Adipocyte (in vitro differentiated cells): ENCODE results near the gene PKP4.

Experiments used
- DNase-seq: peaks from one replicate; pipeline ENCODE4 v3.0.0-alpha.2; 2015; ENCODE audit warnings: low read depth
- H3K27me3 ChIP-seq: replicated peaks from 2 replicates; pipeline ENCODE4 v1.7.0; 2013; ENCODE audit warnings: mild to moderate bottlenecking, low read length, moderate library complexity; ENCODE audit not compliant: control insufficient read depth, insufficient read depth
- H3K36me3 ChIP-seq: 2 replicates; pipeline ENCODE4 v1.7.0; 2013; ENCODE audit warnings: low read length, mild to moderate bottlenecking, moderate library complexity; ENCODE audit not compliant: control insufficient read depth, insufficient read depth, severe bottlenecking
- H3K4me1 ChIP-seq: 2 replicates; pipeline ENCODE4 v1.7.0; 2013; ENCODE audit warnings: mild to moderate bottlenecking, low read length, moderate library complexity; ENCODE audit not compliant: control insufficient read depth, insufficient read depth
- H3K4me3 ChIP-seq: 2 replicates; pipeline ENCODE4 v1.7.0; 2013; ENCODE audit warnings: mild to moderate bottlenecking, low read length, moderate library complexity
- H3K9ac ChIP-seq: 2 replicates; pipeline ENCODE4 v1.7.0; 2013; ENCODE audit warnings: mild to moderate bottlenecking, low read length, moderate library complexity
- H3K9me3 ChIP-seq: 2 replicates; pipeline ENCODE4 v1.7.0; 2013; ENCODE audit warnings: mild to moderate bottlenecking, low read length, moderate library complexity; ENCODE audit not compliant: control insufficient read depth

PKP4 gene

DNA sequence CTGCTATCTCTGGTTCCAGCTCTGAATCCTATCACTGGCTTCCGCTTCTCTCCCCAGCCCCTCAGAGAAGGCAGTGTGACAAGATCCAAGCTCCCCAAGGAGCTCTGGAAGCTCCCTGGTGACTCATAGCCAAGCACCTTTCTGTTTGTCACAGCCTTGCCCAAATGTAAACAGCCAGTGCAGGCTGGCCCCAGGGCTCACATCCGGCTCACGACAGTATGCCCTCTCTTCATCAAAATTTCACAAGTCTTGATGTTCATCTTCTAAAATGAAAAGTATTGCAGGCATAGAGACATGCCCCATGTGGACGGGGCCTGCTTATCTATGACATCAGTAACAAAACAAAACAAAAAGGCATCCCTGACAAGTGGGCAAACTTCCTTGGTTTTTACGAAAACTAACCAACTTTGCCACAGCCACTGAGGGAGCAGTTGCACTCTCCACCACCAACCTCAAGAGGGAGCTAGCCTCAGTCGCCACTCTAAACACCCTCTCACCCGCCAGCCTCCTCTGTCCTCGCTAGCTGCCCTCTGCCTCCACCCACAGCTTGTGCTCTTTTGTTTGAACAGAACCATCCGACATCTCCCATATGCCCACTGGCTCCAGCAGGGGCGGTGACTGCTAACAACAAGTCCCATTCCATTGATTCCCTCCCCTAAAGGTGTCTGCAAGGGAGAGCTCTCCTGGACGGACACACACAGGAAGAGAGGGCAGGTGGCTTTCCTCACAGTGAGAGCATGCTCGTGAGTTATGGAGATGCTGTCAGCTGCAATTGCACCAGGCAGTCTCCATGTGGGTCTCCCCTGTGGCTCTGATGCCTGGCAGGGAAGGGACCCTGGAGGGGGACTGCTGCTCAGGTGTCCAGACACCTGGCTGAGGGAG, 267.4 kb downstream of the PKP4 start:
- Histone ChIP-seq H3K27me3 (peaks cover 29% of the 10 kb centered on the region), H3K4me3 (no peak overlapping the region), H3K9me3 (no peaks in the 10 kb centered on the region), H3K9ac (no peak overlapping the region), H3K4me1 (no peaks in the 10 kb centered on the region), H3K36me3 (no peaks in the 10 kb centered on the region)
- DNase-seq, result no peak

DNA sequence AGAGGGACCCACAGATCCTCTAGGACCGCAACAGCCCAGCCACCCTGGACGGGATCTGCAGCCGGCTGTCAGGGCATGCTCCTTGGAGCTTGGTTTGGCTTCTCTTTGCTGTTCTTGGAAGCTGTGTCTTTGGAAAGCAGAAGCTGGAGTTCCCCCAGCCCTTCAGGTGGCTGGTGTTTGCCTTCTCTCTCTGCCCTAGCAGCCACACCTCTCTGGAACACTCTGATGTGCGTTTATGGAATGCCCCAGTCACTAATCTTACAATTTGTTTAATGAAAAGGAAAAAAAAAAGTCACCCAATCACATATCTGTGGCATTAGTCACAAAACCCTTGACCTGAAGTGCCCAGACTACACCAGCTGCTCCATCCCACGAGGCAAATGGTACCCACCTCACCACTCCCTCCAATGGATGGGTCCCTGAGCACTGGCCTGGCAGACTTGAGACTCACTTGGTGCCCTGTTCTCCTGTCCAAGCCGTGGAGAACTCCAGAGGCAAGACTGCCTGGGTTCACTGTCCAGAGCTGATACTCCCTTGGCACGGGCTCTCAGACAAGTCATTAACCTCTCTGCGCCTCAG, 268.1 kb downstream of the PKP4 start:
- no peak for DNase-seq
- Histone ChIP-seq H3K27me3 (peaks cover 27% of the 10 kb centered on the region), H3K9ac (no peak overlapping the region), H3K4me3 (no peak overlapping the region), H3K9me3 (no peaks in the 10 kb centered on the region), H3K36me3 (no peaks in the 10 kb centered on the region), H3K4me1 (no peaks in the 10 kb centered on the region)

DNA sequence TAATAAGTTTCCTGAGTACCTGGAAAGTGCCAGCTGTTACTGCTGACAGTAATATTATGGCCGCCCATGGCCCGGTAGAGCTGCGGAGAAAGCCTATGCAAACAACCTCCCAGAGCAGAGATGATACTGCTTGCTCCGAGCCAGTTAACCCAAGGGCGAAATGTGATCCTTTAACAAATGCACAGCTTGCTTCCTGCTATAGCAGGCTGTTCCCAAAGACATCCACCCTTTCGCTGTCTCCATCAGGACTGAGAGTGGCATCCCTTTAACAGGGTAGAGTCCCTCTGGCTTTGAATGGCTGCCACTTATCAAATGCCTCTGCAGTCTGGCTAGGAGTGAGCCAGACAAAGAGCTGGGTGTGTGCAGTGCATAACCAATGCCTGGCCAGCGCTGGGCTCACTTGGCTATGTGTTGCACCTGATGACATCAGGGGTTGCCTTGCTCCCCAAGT, 268.7 kb downstream of the PKP4 start:
- no peaks in the 10 kb centered on the region for H3K9me3 ChIP-seq
- no peak for DNase-seq
- peaks cover 24% of the 10 kb centered on the region for H3K27me3 ChIP-seq
- no peak overlapping the region for H3K9ac ChIP-seq
- H3K36me3 ChIP-seq, result no peaks in the 10 kb centered on the region
- H3K4me1 ChIP-seq, result no peaks in the 10 kb centered on the region
- no peak overlapping the region for H3K4me3 ChIP-seq

DNA sequence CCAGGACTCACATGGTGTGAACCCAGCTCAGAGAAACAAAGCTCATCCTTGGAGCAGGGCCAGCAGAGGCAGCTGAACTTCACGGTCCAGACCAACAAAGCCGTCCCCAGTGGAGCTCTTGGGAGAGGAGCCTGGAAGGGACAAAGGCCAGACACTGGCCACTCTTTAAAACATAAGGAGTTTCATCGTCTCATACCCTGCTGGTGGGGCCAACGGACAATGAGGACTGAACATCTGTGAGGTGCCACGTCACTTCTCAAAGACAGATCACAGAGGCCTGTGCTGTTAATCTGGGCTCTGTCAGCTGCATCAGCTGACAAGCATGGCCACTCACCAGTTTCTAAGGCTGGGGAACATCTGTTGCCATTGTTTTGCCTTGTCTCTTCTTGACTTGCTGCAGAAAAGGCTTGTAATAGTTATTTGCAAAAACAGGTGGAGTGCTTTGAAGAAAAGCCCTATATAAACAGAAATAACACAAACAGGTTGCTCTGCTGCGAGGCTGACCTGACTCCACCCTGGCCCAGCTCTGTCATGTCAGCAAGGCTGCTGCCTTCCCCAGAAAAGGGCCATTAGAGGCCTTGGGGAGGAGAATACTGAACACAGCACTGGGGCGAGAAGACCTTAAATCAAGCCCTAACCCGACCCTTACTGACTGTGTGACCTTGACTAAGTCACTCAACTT, 270.3 kb downstream of the PKP4 start:
- no peaks in the 10 kb centered on the region for H3K4me1 ChIP-seq
- peaks cover 25% of the 10 kb centered on the region for H3K27me3 ChIP-seq
- H3K36me3 ChIP-seq, result no peaks in the 10 kb centered on the region
- DNase-seq, result no peak
- H3K4me3 ChIP-seq, result no peak overlapping the region
- no peaks in the 10 kb centered on the region for H3K9me3 ChIP-seq
- no peak overlapping the region for H3K9ac ChIP-seq

DNA sequence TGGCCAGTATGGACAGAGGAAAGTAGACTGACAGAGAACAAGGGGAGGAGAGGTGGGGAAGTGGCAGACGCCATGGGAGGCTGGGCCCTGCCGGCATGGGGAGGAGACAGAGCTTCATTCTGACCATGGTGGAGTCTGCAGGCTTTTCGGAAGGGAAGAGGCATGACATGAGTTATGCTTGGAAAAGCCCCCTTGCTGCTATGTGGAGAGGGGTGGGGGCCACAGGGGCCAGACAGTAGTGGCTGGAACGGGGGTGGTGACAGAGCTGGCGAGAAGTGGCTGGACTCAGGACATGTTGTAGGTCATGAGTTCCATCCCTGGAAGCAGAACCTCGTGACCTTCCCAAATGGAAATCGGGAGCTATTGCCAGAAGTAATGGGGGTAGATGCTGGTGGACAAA, 271.7 kb downstream of the PKP4 start:
- no peaks in the 10 kb centered on the region for H3K36me3 ChIP-seq
- H3K4me3 ChIP-seq, result no peak overlapping the region
- peaks cover 37% of the 10 kb centered on the region for H3K27me3 ChIP-seq
- no peak overlapping the region for H3K9ac ChIP-seq
- no peaks in the 10 kb centered on the region for H3K9me3 ChIP-seq
- no peak for DNase-seq
- no peaks in the 10 kb centered on the region for H3K4me1 ChIP-seq

DNA sequence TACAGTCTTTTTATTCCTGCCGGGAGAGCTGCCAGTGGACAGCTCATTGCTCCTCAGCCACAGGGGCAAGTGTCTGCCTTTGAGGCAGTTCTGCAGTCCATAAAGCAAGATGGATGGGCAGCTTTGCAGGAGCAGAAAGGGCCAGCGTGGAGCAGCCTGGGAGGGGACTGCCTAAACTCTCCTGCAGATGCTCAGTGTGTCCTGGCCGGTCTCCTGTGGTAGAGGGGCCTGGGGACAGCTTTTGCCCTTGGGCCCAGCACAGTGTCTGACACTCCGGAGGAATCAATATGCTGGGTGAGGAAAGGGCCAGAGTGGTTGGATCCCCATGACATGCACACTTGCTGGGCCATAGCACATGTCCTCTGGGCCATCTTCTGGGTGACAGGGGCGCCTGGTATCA, 272.7 kb downstream of the PKP4 start:
- no peak overlapping the region for H3K9ac ChIP-seq
- no peak for DNase-seq
- H3K4me3 ChIP-seq, result no peak overlapping the region
- peaks cover 33% of the 10 kb centered on the region for H3K27me3 ChIP-seq
- H3K4me1 ChIP-seq, result no peaks in the 10 kb centered on the region
- H3K36me3 ChIP-seq, result no peaks in the 10 kb centered on the region
- no peaks in the 10 kb centered on the region for H3K9me3 ChIP-seq

DNA sequence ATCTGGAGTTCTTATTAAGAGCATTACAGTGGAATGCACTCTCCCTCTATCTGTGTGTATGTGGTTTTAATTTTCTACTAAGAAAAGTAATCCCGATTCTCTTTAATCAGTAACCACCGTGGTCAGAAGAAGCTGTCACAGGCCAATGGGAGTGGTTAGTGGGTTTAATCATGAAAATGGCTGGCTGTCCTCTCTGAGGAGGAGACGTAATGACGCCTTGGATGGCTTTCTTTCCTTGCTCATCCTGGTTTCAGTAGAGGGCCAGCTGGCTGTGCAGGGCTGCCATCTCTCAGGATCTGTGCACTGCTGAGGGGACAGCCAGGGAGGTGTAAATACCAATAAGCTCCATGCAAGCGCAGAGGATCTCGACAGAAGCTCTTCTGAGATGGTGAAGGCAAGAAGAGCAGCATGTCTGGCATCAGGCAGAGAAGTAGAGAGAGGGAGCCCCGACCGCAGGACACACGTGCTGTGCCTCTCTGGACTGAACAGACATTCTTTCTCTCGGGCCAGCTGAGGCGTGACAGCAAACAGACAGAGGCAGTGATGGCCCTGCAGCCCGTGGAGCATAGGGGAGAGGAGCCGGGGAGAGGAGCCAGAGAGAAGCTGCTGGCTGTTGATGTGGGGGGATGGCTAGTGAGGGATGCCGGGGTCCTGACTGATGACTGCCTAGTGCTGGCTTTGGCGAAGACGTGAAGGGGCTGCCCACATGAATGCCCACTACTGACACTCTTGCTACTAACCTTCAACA, 273.3 kb downstream of the PKP4 start:
- no peaks in the 10 kb centered on the region for H3K9me3 ChIP-seq
- no peak overlapping the region for H3K4me3 ChIP-seq
- no peak overlapping the region for H3K9ac ChIP-seq
- H3K36me3 ChIP-seq, result no peaks in the 10 kb centered on the region
- no peak for DNase-seq
- H3K4me1 ChIP-seq, result no peaks in the 10 kb centered on the region
- peaks cover 38% of the 10 kb centered on the region for H3K27me3 ChIP-seq

DNA sequence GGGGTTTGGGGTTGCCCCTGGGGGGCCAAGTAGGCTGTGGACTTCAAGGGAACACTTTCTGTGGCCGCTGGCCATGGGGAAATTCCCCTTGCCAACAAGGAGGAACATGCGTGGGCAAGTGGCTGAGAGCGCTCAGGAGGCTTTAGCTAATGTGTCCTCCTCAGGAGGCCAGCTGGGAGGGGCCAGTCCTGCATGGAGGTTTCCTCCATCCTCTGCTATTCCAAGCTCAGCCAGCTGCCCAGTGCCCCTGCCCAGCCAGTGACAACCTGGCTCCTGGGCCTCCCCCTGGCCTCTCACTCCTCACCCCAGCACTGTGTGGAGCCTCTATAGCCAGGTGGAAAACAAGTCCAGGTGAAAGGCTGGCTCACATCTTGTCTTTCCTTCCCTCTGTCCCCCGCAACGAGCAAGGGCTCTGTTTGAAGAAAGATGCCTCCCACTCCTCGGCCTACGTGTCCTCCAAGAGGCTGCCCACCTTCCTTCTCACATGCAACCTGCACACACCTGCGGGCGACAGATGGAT, 273.9 kb downstream of the PKP4 start:
- no peaks in the 10 kb centered on the region for H3K9me3 ChIP-seq
- no peaks in the 10 kb centered on the region for H3K4me1 ChIP-seq
- no peak for DNase-seq
- no peak overlapping the region for H3K9ac ChIP-seq
- H3K27me3 ChIP-seq, result peaks cover 39% of the 10 kb centered on the region
- H3K4me3 ChIP-seq, result no peak overlapping the region
- H3K36me3 ChIP-seq, result no peaks in the 10 kb centered on the region

DNA sequence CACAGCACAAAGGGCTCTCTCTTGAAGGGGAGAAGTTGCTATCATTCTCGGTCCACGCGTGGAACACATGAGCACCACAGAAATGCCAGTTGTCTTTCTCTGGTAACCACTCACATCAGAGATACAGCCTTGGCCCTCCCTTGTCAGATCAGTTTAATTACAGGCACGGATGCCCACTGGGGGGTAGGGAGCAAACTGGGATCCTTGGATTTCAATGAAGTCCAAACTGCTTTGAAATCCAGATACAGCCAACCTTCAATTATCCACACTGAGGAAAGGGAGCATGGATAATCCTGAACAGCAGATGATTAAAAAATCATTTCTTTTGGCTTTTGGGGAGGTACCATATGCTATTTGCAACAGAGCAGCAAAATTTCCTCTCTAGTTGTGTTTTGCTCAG, 274.6 kb downstream of the PKP4 start:
- Histone ChIP-seq H3K4me1 (no peaks in the 10 kb centered on the region), H3K9me3 (no peaks in the 10 kb centered on the region), H3K9ac (no peak overlapping the region), H3K36me3 (no peaks in the 10 kb centered on the region), H3K4me3 (no peak overlapping the region), H3K27me3 (peaks cover 39% of the 10 kb centered on the region)
- DNase-seq, result no peak
